ENCODE measurements around the gene GPR87.

Gene GPR87

GRCh38 chr3:151278230-151278629 lies 38.4 kb downstream of the GPR87 start, which contains the start of gene P2RY14:
Gene P2RY14, minus strand, starts transcription at chr3:151278542. Its CDS starts 64,226 bp downstream, at chr3:151214316.
- DNase-seq = no peak

GRCh38 chr3:151276687-151277042 lies 40.0 kb downstream of the GPR87 start:
- DNase-seq = no peak

- no peak for DNase-seq
Measured at GRCh38 chr3:151276038-151276686, 40.5 kb downstream of the GPR87 start.

- DNase-seq = no peak
Measured at GRCh38 chr3:151275091-151275490, 41.5 kb downstream of the GPR87 start.

GRCh38 chr3:151269631-151270030 lies 47.0 kb downstream of the GPR87 start:
- DNase-seq = no peak

- DNase-seq = no peak
Measured at GRCh38 chr3:151268267-151269235, 48.1 kb downstream of the GPR87 start.

- DNase-seq = no peak
Measured at GRCh38 chr3:151267066-151267465, 49.6 kb downstream of the GPR87 start.

- no peak for DNase-seq
Measured at GRCh38 chr3:151265866-151266265, 50.8 kb downstream of the GPR87 start.

- no peak for DNase-seq
Measured at GRCh38 chr3:151265166-151265565, 51.5 kb downstream of the GPR87 start.

GRCh38 chr3:151264605-151265004 lies 52.0 kb downstream of the GPR87 start:
- no peak for DNase-seq

GRCh38 chr3:151262871-151263525 lies 53.6 kb downstream of the GPR87 start:
- DNase-seq = no peak

- no peak for DNase-seq
Measured at GRCh38 chr3:151259664-151260063, 57.0 kb downstream of the GPR87 start.

GRCh38 chr3:151256749-151257148 lies 59.9 kb downstream of the GPR87 start:
- DNase-seq = no peak

- DNase-seq = no peak
Measured at GRCh38 chr3:151248772-151249337, 67.8 kb downstream of the GPR87 start.

All from activated T-cell treated with anti-CD3 and anti-CD28 coated beads for 4 hours (primary cell).